COR-L47 (cell line): ENCODE results near the gene PHF11.

Source experiments
- DNase-seq: peaks from one replicate; lab custom pipeline; 2025; lab: John Stamatoyannopoulos, UW

Gene PHF11

GRCh38 chr13:49498206-49498605, 2.5 kb downstream of the PHF11 start:
- no peak for DNase-seq

GRCh38 chr13:49499889-49500660, 4.3 kb downstream of the PHF11 start:
- DNase-seq = no peak

DNA sequence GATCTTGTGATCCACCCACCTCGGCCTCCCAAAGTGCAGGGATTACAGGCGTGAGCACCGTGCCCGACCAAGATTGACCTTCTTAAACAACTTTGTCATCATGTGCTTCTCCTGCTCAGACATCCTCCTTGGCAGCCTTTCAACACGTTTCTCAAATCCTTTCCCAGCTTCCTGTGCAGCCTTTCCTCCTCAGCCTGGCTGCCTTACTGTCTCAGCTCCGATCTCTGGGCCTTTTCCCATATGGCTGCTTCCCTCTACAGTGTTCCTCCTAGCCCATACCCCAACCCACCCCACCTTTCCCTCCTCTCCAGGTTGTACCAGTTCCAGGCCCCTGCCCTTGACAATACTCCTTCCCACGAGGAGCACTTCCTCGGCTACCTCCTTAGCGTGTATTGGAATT, 7.2 kb downstream of the PHF11 start:
- no peak for DNase-seq

DNA sequence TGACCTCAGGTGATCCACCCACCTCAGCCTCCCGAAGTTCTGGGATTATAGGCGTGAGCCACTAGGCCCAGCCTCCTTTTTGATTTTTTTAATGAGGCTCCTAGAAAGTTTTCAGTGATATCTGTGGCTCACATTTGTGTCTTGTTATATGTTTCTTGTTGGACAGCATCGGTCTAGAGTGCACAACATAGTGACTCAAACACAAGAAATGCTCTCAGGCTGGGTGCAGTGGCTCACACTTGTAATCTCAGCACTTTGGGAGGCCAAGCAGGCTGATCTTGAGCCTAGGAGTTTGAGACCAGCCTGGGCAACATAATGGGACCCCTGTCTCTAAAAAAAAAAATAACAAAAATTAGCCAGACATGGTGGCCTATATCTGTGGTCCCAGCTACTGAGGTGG, 8.2 kb downstream of the PHF11 start:
- no peak for DNase-seq

DNA sequence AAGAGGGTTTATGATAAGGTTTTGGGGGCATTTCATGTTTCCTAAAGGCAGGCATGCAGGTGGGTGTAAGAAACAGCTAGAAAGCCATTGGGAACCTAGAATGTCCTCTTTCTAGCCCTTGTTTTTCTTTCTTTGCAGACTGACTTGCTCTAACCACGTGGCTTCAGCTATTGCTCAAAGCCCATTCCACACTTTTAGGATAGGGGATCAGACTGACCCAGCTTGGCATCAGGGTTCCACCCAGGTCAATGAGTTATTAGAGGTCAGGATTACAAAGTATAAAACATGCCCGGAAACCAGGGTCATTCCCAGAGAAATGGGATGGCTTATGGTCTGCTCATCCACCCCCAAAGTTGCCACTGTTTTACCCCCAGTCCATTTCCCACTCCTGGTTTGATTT, 16.8 kb downstream of the PHF11 start:
- DNase-seq = no peak

GRCh38 chr13:49516467-49516866, 20.7 kb downstream of the PHF11 start:
- no peak for DNase-seq

- DNase-seq = no peak
Measured at GRCh38 chr13:49517461-49517860, 21.7 kb downstream of the PHF11 start.

DNA sequence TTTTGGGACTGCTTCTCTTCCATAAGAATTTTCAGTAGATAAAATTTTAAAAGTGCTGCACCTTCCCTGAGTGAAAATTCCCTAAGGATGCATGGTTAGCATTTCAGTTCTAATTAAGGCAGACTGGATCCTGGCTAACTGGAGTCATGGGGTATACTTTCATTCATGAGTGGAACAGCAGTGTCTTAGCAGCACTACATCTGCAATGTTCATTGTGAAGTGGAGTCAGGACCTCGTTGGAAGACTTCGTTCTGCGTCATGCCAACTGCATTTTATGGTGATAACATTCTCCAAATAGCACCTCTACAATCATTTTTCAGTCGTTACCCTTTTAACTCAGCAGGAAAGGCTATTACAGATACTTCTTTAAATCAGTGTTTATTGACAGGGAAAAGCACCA, 25.5 kb downstream of the PHF11 start:
- DNase-seq = no peak

DNA sequence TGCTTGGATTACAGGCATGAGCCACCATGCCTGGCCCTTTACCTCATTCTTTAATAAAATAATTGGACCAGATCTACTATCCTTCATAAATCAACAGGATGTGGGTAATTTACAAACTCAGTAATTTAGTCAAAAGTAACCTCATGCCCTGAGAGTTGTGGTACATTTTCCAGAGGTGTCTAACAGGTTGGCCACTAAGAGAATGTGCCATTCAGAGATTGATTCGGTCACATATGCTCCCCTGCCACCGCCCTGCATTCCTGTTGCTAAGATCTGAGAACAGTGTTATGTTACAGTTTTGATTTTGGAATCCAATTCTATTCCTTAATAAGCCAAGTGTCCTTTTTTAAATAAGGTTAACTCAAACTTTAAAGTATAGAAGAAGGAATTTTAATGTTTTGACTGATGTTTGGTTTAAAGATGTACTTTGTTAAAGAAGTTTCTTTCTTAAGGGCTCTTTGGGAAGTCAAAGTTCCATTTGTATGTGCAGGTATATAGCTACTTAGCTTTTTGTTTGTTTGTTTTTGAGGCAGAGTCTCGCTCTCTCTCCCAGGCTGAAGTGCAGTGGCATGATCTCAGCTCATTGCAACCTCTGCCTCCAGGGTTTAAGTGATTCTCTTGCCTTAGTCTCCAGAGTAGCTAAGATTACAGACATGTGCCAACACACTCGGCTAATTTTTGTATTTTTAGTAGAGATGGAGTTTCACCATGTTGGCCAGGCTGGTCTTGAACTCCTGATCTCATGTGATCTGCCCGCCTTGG, 29.2 kb downstream of the PHF11 start:
- no peak for DNase-seq

GRCh38 chr13:49527123-49527522, 31.4 kb downstream of the PHF11 start:
- no peak for DNase-seq

- DNase-seq = no peak
Measured at GRCh38 chr13:49528161-49528560, 32.4 kb downstream of the PHF11 start.

DNA sequence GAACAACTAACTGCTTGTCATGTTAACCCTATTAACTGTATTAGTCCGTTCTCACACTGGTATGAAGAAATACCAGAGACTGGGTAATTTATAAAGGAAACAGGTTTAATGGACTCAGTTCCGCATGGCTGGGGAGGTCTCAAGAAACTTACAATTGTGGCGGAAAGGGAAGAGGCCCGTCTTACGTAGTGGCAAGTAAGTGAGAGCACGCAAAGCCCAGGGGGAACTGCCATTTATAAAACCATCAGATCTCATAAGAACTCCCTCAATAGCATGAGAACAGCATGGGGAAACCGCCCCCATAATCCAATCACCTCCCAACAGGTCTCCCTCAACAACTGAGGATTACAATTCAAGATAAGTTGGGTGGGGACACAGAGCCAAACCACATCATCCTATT, 34.7 kb downstream of the PHF11 start:
- no peak for DNase-seq

DNA sequence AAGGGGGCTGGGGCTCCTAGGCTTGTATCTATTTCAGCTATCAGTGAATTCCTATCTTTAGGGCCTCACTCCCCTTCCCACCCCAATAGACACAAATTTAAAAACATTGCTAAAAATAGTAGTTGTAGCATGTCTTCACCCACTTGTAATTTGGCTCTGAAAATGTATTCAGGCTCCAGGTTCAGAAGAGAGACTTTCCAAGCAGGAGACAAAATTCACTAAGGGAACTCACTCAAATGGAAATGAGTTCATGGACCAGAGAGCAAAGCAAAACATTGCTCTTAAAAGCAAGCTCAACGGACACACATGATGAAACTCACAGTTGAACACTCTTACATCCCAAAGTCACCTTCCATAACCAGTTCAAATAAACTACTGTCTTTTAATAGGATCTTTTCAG, 36.8 kb downstream of the PHF11 start:
- DNase-seq = no peak

DNA sequence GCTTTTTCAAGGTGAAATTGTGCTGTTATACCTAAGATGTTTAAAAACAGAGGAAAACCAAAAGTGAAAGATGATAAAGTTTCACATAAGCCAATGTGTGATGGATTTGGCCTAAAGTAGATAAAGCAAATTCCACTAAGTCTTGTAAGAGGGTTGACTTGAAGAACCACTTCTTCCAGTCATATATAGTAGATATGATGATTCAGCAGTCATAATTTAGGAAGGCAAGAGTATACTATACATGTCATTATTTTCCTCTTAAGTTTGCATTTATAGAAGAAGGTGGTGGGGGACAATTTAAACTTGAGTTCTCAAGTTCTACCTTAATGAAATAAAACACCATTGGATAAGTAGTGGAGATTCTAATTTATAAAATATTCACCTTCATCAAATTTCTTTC, 37.3 kb downstream of the PHF11 start:
- DNase-seq = no peak

- no peak for DNase-seq
Measured at GRCh38 chr13:49533591-49534269, 38.0 kb downstream of the PHF11 start.

GRCh38 chr13:49536144-49536873, 40.6 kb downstream of the PHF11 start:
- no peak for DNase-seq

DNA sequence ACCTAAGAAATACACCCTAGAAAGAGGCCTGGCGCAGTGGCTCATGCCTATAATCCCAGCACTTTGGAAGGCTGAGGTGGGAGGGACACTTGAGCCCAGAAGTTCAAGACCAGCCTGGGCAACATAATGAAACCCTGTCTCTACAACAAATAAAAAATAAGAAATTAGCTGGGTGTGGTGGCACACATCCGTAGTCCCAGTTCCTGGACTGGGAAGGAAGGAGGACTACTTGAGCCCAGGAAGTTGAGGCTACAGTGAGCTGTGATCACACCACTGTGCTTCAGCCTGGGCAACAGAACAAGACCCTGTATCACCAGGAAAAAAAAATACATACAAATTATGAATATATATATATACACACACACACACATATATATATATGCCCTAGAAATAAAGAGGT, 42.7 kb downstream of the PHF11 start:
- no peak for DNase-seq

- DNase-seq = no peak
Measured at GRCh38 chr13:49539313-49539712, 43.6 kb downstream of the PHF11 start.

GRCh38 chr13:49539746-49540145, 44.0 kb downstream of the PHF11 start:
- no peak for DNase-seq

DNA sequence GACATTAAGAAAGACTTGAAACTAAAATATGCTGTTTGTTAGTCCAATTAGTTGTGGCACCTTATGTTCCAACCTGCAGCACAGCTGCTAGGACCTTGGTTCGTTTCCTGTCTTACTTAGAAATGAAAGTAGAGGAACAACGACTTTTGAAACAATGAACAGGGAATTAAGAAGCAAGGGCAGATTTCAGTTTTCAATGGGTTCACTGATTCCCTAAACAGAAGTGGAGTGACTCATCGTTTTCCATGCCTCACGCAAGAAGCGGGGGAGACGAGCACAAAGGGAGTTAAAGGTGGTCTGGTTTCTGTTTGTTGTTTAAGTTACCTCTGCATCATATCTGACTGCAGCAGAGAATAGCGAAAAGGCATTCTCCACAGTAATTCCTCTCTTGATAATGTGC, 44.8 kb downstream of the PHF11 start:
- no peak for DNase-seq

- DNase-seq = no peak
Measured at GRCh38 chr13:49543656-49544055, 47.9 kb downstream of the PHF11 start.

DNA sequence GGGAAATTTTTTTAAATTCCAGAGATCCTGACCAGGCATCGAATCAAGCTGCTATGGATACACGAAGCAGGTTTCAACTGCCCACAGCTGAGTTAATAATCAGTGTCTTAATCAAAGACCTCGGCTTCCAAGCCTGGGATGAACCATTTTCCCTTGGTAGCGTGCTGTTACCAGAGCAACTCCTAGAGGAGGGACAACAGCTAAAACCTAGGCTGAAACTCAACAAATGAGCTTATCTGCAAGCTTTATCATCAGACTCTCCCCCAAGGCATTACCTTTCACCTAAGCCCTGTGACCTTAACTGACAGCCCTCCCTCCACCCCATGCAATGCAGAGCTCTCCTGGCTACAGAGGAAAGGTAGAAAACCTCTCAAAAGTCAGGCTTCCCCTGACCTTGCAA, 49.9 kb downstream of the PHF11 start:
- DNase-seq = no peak
